DMS79 treated with DMSO at 0.1 percent for 48 hours (cell line): ENCODE data around the gene SUSD6.
"Not testable (repeated sequence)": the region's sequence is repeated elsewhere in the genome, so short reads cannot be mapped to it uniquely, and the experiment has no call there.

Source experiments
- DNase-seq: peaks from one replicate; lab custom pipeline; 2025; lab: John Stamatoyannopoulos, UW

The SUSD6 gene

DNA sequence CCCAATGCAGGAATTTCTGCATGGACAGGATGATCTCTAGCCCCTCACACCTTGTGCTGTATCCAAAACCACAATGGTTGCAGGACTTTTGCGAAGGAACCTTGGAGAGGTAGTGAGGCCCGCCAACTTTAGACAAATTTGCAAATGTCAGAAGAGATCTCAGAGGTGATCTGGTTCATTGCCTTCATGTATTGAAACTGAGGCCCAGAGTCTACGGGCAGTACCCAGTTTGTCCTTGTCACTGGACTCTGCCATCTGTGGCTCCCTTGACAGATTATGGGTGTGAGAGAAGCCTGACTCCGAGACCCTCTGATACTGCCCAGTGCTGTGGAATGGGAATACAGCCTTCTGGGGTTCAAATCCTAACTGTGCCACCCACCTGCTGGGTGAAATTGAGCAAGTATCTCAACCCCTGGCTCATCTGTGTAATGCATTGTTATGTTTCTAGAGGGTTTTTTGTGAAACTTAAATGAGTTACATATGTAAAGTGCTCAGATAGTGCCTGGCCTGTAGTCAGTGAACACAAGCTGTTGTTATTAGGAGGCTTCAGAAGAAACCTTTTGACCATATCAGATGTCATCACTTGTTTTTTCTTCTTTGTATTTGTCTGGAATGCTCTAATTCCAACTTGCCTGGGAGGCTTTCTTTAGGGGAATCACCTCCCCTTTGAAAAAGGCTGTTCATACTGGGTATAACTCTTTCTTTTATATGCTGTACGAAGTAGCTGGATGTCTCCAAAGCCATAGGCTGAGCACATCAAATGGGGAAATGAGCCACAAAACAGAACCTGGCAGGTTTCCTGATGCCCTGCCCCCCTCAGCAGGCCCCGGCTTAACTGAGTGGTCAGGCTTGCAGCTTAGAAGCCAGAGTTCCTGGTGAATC is 84.2 kb downstream of the SUSD6 start:
- DNase-seq = no peak

DNA sequence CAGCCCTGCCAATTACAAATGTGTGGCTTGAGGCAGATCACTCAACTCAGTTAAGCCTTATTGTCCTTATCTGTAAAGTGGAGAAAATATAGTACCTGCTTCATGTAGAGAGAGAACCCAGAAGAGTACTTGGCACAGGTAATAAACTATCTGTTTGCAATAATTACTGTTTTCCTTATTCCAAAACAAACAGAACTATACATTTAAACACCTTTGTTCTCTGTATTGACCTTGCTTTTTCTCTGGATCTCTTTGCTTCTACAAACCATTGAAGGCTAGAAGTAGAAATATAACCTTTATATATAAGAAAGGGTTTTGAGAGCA is 84.8 kb downstream of the SUSD6 start:
- DNase-seq = peak; percentile 93

DNA sequence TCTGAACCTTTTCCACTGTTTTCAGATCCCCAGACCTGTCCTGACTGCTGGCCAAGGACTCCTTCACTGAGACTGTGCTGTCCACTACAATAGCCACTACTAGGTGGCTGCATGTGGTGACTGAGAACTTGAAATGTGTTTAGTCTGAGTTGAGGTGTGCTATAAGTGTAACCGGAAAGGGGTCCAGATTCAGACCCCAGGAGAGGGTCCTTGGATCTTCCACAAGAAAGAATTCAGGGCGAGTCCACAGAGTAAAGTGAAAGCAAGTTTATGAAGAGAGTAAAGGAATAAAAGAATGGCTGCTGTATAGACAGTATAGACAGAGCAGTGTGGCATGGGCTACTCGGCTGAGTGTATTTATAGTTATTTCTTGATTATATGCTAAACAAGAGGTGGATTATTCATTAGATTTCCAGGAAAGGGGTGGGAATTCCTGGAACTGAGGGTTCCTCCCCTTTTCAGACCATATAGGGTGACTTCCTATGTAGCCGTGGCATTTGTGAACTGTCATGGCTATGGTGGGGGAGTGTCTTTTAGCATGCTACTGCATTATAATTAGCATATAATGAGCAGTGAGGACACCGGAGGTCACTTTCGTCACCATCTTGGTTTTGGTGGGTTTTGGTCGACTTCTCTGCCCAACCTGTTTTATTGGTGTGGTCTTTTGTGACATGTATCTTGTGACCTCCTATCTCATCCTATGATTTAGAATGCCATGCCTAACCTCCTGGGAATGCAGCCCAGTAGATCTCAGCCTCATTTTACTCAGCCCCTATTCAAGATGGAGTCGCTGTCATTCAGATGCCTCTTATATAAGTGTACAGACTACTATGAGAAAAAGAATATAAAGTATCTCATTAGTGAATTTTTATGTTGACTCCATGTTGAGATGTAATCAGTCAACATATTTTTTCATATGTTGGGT is 85.5 kb downstream of the SUSD6 start:
- DNase-seq = peak; percentile 40

DNA sequence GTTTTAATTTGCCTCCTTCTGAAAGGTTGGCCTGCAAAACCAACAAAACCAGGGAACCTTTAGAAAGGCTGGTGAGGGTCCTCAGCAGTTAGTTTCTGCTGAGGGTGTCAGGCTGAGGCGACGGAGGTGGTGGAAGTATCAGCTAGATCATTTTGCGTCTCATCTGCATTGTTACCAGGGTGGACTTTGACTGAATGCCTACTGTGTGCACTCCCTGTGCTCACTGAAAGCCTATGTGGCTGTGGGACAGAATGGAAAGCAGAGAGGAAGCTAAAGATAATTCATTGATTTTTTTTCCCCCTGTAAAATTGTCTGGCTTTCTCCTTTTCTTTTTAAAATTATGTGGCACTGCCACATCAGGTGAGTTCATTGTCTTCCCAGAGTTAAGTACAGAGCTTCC is 87.2 kb downstream of the SUSD6 start:
- DNase-seq = no peak

DNA sequence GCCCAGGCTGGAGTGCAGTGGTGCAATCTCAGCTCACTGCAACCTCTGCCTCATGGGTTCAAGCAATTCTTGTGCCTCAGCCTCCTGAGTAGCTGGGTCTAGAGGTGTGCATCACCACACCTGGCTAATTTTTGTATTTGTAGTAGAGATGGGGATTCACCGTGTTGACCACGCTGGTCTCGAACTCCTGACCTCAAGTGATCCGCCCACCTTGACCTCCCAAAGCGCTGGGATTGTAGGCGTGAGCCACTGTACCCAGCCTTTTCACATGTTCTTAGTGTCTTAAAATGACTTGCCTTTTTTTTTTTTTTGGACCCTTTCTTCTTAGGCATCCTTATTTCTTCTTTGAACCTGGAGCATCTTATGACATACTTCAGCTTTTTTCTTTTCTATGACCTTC is 87.8 kb downstream of the SUSD6 start:
- DNase-seq = not testable (repeated sequence)

DNA sequence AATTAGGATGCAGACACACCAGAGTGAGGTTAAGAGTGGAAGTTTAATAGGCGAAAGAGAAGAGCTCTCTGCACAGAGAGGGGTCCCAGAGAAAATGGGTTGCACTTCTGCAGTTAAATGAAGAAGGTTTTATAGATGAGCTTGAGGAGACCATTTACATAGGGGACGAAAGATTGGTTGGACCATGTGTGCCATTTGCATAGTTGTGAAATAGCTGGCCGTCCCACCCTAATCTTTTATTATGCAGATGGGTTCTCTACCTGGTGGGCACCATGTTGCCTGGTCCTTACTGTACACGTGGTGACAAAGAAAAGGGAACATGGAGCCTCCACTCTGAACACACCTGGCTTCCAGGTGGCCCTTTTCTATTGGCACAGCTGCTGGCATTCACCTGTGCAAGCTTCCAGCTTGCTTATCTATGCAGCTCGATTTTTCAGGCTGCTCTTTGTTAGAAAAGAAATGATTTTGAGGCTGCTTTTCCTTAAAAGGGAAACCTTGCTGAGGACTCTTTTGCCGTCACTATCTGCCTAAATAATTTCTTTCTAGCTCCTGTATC is 88.4 kb downstream of the SUSD6 start:
- peak; percentile 89 for DNase-seq

- DNase-seq = no peak
Measured at GRCh38 chr14:69700575-69700974, 89.2 kb downstream of the SUSD6 start.

DNA sequence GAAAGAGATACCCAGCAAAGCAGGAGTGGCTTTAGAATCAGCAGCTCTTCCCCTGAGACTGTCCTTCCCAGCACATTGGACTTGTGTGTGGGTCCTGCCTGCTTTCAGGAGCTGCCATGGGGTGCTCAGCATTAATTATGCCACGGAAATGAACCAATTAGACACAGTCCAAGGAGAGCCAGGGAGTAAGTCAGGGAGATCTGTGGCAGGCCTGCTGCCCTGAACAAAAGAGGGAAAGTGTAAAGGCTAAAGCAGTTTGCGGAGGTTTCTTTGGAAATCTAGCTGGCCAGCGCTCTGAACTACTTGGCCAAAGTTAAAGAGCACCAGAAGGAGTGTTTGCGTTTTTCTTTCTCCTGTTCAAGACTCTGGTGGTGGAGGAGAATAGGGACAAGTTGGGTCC is 89.9 kb downstream of the SUSD6 start:
- DNase-seq = no peak

DNA sequence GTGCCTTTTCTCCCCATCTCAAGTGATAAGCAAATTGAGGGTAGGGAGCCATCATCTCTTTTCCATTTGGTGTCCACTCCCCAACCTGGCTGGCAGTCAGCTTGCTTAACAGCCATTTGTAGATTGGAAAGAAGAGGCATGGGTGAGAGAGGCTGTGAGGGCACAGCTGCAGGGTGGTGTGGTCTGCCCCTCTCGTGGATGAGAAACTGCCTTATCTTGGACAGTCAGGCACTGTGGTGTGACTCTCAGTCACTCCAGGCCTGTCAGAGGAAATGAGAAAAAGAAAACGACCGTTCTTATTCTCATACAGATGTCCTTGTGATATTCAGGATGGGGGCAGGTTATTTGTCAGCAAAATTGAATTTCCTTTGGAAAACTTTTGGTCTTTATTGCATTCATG is 90.5 kb downstream of the SUSD6 start:
- no peak for DNase-seq

DNA sequence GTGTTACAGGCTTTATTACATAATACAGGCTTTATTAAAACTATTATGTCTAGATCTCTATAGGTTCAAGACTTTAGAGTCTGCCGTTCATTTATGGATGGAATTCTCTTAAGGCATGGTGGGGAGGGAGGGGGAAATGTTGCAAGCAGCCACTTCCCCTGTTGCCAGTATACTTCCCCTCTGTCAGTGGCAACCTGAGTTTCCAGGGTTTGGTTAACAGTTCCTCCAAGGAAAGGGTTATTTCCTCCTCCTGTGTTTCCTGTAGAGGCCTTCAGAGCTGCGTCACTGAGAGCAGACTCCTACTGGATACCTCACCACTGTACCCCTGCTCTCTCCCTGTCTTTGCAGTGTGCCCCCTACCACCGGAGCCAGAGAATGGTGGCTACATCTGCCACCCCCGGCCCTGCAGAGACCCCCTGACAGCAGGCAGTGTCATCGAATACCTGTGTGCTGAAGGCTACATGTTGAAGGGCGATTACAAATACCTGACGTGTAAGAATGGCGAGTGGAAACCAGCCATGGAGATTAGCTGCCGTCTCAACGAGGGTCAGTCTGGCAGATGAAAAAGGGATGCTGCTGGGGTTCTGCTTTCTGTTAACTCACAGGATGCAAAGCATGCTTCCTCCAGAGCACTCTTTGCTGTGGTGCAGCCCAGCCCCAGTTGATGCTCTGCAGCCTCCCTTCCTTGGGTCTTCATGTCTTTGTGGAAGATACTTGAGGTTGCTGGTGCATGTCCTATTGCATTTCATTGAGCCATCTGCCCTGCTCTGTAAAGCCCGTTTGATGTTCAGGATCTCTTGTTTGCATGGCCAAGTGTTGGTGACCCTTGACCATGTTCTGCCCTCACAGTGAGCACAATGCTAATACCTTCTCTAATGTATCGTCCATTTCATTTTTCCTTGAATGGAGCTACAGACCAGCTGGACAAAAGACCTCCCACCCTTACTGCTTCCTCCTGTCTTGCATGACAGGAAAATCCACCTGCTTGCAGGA is 91.9 kb downstream of the SUSD6 start:
- DNase-seq = no peak

DNA sequence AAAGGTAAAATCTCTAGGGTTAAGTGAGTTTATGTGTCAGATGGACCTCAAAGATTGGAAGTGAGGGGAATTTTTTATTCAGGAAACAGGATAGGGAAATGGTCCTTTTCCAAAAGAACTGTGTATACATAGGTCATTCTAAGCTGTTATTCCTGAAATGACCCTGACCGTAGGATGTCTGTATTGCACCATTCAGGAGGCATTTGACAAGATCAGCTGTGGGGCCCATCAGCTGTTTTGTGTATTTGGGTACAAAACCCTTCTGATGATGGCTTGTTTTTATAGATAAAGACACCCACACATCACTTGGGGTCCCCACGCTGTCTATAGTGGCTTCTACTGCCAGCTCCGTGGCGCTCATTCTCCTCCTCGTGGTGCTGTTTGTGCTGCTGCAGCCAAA is 92.9 kb downstream of the SUSD6 start:
- no peak for DNase-seq

DNA sequence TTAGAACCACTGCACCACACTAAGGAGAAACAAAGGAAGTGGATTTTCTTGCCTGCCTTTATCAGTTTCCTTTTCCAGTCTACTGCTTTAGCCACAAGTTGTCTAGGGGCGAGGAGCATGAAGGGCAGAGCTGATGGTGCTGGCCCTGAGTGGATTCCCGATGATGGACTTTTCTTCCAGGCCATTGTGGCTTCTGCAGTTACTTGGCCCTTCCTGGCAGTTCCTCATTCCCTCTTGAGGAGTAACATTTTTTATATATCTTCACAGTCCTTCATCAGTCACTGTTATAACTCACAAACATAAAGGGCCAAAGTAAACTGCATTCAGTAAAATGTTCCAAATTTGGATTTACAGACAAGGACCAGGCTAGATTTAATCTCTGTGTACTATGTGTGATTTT is 94.3 kb downstream of the SUSD6 start:
- no peak for DNase-seq

- DNase-seq = no peak
Measured at GRCh38 chr14:69708049-69708448, 96.7 kb downstream of the SUSD6 start.

DNA sequence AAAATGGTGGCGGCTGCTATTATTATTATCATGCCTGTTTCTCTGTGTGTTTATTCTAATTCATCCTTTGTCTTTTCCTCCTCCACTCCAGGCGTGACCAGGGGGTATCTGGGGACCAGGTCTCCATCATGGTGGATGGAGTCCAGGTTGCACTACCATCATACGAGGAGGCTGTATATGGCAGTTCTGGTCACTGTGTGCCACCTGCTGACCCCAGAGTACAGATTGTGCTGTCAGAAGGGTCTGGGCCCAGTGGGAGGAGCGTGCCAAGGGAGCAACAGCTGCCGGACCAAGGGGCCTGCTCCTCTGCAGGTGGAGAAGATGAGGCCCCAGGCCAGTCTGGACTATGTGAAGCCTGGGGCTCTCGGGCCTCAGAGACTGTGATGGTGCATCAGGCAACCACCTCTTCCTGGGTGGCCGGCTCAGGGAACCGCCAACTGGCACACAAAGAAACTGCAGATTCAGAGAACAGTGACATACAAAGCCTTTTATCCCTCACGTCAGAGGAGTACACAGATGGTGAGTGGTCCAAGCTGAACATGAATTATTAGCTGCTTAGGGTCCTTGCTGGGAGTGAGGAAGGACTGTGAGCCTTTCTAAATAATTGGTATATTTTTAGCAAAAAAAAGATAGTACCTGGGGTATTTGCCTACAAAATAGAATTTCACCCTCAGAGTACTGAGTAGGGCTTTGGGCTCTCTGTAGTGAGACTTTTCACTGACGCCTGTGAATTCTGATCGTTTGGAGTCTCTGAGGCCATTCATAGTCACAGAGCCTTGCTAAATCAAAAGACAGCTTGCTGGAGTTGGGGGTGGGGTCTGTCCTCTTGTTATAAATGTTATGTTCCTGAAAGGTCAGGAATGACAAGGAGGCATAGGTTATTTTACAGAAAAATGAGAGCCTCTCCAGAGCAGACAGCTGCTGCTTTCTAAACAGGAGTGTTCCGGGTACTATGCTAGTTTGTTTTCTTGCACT is 97.5 kb downstream of the SUSD6 start:
- DNase-seq = no peak

GRCh38 chr14:69710378-69710777 is 99.0 kb downstream of the SUSD6 start:
- DNase-seq = no peak

GRCh38 chr14:69711065-69711464 is 99.7 kb downstream of the SUSD6 start:
- peak; percentile 94 for DNase-seq

- peak; percentile 92 for DNase-seq
Measured at GRCh38 chr14:69711477-69711876, 100.1 kb downstream of the SUSD6 start.

DNA sequence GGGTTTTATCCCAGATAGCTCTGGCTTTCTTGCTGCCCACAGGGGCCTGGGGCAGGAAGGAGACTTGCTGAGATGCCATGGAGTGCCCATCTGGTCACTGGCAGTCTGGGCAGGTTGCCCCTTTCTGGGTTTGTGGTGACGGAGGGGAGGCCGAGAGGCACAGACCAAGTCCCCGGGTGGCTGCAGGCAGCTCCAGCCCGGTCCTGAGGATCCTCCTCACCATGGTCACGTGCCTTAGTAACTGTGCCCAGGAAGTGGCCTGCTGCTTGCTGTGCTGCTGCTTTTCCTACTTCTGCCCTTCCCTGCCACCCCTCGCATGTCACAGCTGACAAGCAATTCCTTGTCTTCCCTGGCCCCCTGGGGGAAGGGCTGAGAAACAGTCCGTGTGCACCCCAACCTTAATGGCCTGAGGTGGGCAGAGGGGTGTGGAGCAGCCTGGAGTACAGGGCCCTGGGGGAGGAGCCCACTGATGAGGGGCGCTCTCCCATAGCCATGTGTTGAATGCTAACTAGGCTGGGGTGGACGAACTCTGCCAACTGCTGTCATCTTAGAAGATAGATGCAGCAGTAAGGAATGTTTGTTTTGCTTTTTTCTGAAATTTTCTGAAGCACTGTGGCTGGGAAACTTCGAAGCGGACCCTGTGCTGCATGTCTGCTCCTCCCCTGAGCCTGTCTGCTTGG is 100.6 kb downstream of the SUSD6 start:
- DNase-seq = no peak

GRCh38 chr14:69712599-69713088 is 101.2 kb downstream of the SUSD6 start:
- peak; percentile 95 for DNase-seq
